ENCODE measurements around the gene MYCBPAP.

Gene MYCBPAP

DNA sequence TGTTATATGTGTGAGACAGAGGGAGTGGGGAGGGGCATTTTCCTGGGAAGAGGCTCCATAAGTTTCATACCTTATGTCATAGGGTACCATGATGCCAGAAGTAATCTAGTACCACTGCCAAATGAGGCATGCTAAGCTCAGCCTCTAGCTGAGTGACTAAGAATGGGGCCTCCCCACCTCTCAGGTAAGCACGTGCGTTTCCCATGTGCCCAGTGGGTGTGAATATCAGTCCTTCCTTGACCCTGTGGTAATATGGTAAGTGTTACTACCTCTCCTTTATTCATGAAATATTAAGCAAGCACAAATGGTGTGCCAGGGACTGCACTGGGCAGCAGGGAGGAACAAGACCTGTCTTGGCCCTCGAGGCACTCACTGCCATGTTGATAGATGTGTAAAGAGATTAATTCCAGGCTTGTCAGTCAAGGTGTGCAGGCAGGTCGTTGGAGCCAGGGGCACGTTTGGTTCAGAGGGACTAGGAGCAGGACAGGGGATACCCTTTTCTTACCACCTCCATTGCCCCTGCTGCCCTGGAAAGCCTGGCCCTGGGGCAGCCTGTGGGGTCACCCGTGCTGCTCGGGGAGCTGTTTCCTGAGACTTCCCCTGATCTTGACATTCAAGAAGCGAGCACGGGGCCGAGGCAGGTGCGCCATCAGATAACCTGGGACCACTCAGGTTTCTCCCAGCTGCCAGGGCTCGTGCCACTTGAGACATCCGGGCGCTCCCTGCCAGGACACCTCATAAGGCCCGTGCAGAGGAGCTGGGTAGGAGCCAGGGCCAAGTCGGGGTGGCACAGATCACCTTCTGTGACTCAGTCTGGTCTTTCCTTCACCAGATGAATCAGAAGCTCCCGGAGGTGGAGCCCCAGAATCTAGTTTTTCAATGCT, 20.8 kb upstream of the MYCBPAP start:
- no peak for DNase-seq (ENCODE audit: low read depth)

DNA sequence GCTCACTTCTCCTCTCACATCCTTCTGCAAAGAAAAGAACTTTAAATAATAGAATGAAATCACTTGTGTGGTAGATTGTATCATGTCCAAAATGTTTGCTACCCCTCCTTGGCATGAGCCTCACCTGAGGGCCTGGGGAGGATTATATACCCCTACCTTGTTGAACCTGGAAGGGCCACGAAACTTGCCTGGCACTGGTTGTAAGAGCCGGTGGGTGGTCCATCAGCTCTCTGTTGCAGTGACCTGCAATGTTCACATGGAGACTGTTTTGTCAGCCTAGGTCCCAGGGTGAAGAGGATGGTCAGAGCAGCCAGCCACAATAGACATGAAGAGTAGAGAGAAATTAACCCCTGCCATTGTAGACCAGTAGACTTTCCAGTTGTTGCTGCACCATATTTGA, 19.4 kb upstream of the MYCBPAP start:
- no peak for DNase-seq (ENCODE audit: low read depth)

DNA sequence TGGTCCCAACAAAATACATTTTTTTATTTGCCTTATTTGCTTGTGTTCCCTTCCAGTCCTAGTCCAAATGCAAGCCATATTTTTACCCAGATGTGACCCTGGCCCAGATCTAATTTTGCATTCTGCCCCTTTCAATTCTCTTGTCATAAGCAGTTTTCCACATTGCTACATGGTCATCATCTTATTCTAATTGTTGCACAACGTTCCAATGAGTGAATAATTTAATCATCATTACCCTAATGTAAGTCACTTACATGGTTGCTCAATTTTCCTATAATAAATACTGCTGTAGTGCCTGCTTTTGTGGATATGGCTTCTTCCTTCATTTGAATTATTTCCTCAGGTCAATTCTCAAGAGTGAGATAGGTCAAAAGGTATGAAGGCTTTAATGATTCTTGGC, 16.7 kb upstream of the MYCBPAP start:
- DNase-seq (ENCODE audit: low read depth): no peak

DNA sequence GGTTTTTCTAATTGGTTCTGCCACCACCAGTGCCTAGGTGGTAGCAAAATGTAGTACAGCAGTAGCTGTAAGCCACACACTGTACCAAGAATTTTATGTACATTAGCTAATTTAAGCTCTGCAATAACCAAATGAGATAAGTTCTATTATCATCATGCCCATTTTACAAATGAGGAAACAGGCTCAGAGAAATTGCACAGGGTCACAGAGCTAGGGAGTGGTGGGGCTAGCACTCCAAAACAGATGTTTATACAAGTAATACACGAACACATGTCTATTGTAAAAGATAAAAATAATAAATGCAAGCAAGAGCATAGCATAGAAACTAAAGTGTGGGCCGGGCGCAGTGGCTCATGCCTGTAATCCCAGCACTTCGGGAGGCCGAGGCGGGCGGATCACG, 16.0 kb upstream of the MYCBPAP start:
- DNase-seq (ENCODE audit: low read depth): no peak

DNA sequence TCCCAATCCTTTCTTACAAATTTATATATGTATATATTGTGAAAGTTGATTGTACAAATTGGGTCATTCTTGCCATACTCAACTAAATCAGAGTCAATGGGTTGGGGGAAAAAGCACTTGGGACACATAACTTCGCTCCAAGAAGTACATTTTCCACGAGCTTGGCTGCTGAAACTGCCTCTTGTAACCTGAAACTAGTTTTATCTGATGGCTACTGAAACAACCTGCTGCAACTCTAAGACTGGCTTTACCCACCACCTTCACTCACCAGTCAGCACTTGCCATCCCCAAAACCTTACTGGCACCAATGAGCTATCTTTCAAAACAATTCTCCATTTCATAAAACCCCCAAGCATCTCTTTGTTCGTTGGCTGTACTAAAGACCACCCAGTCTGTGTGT, 14.5 kb upstream of the MYCBPAP start:
- DNase-seq (ENCODE audit: low read depth): no peak

DNA sequence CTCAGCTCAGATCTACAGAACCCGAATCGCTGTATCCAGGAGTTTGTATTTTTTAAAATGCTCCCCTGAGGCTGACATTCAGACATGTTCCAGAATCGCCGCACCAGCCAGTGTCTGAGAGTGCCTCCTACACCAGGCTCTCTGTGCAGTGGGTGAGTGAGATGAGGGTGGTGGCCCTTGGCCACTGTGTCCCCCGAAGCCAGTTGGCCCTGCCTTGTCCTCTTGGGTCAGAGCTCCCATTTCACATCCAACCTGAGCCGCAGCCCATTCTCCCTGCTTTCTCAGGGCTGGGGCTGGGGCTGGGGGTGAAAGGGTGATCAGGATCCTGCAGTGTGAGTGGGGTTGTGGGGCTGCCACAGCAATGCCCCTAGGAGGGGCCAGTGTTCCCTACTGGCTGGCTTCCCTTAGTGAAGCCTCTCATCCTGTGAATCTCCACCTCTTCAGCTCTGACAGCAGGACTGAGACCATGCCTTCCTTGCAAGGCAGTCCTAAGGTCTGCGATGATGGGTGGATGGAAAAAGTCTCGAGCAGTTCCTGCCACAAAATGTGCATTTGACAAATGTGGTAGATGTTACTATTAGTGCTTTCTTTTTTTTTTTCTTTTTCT, 12.9 kb upstream of the MYCBPAP start:
- no peak for DNase-seq (ENCODE audit: low read depth)

DNA sequence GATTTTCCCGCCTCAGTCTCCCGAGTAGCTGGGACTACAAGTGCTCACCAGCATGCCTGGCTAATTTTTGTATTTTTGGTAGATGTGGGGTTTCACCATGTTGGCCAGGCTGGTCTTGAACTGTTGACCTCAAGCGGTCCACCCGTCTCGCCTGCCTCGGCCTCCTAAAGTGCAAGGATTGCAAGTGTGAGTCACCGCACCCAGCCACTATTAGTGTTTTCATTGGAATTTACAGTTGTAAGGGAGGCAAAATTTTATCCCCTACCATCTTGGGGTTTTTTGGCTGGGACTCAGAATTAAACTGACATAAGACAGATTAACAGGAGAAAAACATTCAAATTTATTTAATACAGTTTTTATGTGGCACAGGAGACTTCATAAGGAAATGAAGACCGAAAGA, 12.3 kb upstream of the MYCBPAP start:
- no peak for DNase-seq (ENCODE audit: low read depth)

DNA sequence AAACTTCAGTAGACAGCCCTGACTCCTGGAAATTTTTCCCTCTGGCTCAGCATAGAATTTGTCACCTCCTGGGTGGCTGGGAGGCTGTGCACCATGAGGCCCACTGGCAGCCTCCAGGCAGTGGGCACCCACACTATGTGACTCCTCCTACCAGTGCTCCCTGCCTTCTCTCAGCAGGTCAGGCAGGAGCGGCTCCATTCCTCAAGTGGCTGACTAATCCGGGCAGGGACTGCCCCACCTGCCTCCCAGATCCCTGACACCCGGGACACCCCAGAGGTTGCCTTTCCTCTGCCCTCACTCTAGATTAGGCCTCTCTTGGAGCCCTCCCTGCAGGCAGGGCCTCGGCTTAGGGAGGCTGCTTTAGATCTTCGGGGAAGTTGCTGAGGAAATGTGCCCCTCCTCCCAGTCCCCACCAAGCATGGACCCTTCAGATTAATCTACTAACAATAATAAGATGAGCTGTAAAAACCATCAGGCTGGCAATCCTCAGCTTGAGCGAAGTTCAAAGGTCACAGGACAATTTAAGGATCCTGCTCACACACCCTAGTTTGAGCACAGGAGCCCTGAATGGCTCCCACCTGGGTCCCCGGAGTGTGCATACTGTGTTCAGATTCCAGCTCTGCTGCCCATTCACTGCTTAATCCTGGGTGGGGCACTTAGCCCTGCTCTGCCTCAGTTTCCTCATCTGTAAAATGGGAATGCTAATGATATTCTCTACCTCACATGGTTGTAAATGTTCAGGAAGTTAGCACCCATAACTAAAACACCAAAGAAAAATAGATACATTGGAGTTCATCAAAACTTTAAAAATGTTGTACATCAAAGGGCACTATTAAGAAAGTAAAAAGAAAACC, 10.0 kb upstream of the MYCBPAP start:
- DNase-seq (ENCODE audit: low read depth): no peak

DNA sequence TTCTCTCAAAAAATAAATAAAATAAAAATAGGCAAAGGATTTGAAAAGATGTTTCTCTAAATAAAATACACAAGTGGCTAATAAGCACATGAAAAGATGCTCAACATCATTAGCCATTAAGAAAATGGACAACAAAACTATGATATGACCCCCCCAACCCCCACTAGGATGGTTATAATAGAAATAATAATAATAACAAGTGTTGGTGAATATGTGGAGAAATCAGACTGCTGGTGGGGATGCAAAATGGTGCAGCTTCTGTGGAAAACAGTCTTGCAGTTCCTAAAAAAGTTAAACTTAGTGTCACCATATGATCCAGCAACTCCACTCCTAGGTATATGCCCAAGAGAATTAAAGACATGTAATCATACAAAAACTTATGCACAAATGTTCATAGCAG, 9.0 kb upstream of the MYCBPAP start:
- DNase-seq (ENCODE audit: low read depth): no peak

DNA sequence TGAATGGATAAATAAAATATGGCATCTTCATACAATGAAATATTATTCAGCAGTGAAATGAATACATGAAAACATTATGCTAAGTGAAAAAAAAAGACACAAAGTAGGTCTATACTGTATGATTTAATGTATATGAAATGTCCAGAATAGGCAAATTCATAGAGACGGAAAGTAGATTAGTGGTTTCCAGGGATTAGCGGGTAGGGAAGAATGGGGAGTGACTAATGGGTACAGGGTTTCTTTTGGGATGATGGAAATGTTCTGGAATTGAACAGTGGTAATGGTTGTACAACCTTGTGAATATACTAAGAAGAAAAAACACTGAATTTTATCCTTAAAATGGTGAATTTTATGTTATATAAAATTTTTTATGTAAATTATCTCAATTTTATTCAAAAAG, 8.5 kb upstream of the MYCBPAP start:
- no peak for DNase-seq (ENCODE audit: low read depth)

DNA sequence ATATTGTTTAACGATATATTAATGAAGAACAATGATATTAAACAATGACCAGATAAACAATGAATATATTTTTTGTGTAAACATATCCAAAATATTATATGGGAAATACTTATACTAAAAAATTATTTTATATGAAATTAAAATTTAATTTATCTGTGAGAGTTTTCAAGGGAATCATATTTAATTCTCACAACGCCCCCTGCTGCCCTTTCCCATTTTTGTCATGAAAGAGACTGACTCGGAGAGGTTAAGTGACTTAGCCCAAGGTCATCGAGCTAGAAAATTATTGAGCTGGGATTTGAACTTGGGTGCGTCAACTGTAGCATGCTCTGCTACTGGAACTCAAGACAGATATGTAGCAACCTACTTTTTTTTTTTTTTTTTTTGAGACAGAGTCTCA, 7.2 kb upstream of the MYCBPAP start:
- DNase-seq (ENCODE audit: low read depth): no peak

DNA sequence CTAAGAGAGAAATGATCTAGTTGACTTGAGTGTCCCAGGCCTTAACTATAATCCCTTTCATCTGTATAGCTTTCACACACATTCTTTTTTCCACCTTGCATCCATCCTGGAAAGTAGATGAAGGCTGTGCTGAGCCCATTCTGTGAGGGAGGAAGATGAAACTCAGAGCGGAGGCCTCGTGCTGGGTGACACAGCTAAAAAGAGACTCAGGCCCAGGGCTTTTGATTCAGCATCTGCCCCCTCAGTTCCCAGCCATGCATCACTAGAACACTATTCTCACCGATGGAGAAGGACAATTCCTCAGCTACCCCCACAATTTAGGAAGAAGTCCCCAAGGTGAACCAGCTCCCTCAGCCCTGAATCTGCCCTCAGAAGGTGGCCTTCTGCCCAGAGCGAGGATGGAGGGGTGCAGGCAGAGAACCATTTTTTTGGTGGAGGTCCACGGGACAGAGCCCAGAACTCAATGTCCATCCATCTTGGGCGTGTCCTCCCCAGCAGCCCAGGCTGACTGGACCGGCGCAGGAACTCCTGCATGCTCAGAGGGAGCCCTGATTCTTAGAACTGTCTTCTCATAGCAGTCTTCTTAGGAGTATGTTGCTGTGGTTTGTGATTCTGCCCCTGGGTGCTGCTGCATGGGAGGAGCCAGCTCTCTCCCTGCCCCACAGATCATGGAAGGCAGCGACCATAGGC, 5.8 kb upstream of the MYCBPAP start:
- no peak for DNase-seq (ENCODE audit: low read depth)

DNA sequence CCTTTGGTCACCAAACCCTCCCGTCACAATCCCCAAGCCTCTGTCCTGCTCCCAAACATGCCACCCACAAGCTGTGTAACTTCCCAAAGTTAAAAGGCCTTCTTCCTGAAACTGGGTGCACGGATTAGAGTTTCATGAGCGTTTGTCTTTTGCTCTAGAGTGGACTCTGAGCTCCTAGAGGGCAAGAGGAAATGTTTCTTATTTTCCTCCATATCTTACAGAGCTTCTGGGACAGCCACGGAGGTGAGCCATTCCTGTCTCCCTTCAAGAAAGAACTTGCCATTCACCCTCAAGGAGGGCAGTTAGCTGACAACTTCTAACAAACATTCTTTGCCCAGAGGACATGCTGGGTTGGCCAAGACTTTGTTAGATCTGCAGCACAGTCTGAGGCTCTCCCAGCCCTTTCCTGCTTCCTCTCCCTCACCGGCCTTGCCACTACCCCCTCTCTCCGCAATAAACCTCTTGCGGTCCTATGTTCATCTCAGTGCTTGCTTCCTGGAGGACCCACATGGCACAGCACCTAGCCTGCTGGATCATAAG, 2.6 kb upstream of the MYCBPAP start:
- DNase-seq (ENCODE audit: low read depth): no peak

DNA sequence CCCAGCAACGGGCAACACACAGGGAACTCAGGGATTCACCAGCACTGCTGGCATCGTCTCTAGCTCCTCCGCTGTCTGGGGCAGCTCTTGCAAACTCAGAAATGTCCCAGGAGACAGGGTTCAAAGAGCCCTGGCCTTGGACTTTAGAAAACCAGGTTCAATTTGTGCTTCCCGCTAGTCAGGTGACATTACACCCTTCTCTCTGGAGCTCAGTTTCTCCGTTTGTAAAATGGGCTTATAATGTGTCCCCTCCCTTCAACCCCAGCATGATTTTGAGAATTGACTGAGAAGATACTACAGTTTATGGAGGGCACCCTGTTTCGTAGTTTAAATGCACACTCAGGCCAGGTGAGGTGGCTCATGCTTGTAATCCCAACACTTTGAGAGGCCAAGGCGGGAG, 1.9 kb upstream of the MYCBPAP start:
- DNase-seq (ENCODE audit: low read depth): no peak

DNA sequence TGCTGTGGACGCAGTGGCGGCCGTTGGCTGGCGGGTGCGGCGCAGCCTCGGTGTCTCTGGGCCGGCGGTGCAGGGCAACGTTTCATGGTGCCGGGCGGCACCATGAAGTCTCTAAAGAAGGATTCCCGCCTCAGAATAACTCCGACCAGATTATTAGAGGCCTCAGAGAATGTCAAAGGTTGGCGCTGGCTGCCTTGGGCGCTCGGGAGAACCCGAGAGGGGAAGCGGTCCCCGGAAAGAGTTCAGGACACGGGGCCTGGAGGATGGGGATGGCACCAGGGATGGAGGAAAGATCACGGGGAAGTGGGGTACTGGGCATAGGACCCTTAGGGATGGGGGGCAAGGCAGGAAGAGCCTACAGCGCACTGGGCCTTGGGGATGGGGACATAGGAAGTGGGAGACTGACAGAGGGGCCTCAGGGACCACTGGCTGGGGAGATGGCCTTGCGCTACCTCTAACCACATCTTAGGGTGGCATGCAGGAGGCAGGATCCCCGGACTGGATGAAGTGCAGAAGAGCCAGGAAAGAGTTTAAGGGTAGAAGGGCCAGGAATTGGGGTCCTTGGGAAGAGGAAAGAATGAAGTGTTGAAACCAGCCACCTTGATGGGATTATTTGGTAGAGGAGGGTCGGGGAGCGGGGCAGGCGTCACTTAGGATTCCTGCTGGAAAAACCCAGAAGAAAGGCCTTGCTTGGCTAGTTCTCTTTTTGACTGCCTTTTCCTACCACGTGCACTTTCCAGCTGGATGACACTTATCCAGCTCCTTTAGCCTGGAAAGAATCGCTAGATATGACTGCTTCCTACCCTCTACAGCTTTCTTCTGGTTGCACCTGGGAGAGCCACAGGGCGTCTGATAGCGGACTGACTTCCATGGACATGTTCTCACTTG, 578 bp downstream of the MYCBPAP start:
- DNase-seq (ENCODE audit: low read depth): no peak

DNA sequence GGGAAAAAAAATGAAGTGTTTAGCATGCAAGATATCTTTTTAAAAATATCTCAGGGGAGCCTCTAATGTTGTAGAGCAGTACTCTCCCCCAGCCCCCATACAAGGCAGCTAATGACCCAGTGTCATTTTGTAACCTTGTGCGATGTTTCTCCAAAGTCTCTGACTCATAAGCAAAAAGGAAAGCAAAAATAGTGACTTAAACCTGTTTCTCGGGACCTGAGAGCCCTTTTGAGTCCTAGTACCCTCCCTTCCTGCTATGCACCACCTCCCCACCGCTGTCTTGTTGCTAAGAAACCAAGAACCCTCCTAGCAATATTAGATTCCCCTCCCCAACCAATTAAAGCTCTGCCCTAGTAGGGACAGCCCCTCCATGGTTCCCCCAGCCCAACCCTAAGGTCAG, 2.8 kb downstream of the MYCBPAP start:
- no peak for DNase-seq (ENCODE audit: low read depth)

DNA sequence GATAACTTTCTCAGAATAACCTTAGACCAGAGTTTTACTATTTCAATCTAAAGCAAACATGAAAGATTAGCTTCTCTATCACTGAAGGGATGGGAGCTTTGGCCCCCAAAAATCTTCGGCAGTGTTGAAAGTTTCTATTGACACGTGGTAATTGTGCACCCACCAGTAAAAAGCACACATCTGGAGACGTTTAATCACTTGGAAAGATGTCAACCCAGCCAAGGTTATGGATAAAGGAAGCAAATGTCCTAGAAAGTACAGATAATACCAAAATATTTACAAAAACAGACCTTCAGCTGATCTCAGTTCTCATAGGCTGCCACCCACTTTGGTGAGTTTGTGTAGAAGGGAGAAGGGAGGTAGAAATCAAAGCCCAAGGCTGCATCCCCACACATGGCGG, 5.3 kb downstream of the MYCBPAP start:
- DNase-seq (ENCODE audit: low read depth): no peak

DNA sequence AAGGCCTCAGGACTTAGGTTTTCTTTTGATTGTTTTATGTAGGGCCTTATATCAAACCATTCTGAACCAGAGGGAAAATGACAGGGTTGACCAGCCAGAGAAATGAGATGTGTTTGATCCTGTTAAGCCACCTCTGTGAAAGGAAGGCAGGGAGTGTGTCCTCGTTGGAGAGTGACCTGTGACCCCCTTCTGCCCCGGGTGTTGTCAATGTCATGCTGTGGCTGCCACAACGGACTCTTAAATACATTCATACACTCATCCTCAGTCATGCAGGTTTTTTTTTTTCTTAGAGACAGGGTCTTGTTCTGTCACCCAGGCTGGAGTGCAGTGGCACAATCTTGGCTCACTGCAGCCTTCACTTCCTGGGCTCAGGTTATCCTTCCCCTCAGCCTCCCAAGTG, 6.1 kb downstream of the MYCBPAP start:
- no peak for DNase-seq (ENCODE audit: low read depth)

DNA sequence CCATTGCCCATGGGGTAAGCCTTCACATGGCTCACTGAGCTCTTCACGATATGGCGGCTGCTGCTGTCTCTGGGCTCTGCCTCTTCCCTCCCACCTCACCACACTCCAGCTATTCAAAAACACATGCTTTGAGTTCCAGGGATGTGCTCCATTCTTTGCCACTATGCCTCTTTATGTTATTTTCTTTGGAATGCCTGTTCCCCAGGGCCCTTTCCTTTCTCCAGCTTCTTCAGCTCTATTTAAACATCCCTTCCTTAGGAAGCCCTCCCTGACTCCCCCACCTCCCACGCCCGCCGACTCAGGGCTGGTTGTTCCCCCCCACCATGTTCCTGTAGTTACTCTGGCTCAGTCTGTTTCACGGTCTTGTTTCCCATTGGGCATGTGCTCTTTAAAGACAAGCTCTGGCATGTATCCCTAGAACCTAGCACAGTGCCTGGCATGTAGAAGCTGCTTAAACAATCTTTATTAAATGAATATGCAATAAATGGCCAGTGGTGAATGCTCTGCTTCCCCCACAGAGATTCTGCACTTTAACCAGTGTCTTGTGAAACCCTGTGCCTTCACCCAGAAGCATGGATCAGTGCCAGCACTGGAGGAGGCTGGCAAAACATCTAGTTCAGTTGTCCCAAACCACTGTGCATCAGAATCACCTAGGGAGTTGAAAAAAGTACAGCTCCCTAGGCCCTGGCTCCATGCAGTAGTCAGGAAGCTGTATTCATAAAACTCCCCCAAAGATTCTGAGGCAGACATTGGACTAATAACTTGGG, 6.9 kb downstream of the MYCBPAP start:
- no peak for DNase-seq (ENCODE audit: low read depth)

DNA sequence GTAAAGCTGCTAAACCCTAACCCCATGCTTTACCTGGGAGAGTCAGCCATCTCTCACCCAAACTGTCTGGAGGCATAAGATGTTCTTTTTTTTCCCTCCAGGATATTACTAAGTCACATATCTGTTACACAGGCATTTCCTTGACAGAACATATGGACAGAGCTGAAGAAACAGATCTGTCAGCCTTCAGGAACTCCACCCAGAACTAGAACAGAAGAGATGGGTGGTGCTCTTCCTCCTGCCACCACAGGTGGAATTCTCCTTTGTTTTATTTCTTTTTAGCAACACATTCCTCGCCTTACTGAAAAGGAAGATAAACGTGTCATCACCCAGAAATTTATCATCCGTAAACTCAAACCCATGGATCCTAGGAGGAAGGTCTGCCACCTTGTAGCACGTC, 8.8 kb downstream of the MYCBPAP start:
- DNase-seq (ENCODE audit: low read depth): no peak
